Neural cell (in vitro differentiated cells): ENCODE results near the gene KLK11. TPM values are rescaled to one million over a fixed set of nuclear protein-coding genes. Genes with fewer than 3 reads are reported as not detected.

Experiments used
- H2AFZ ChIP-seq: fragments of 200-600, 300-800 bp; sonication (generic), shearing (Covaris generic); 2 replicates; pipeline ENCODE4 v1.6.0; 2014; ENCODE audit warnings: low read depth, mild to moderate bottlenecking, antibody characterized with exemption, low read length, moderate library complexity
- H3F3A ChIP-seq: fragments of 200-600 bp; shearing (Covaris generic); 2 replicates; pipeline ENCODE4 v1.6.1; 2016; ENCODE audit warnings: mild to moderate bottlenecking, moderate library complexity, mixed read lengths, antibody characterized with exemption, low read length; ENCODE audit not compliant: insufficient read depth, poor library complexity, severe bottlenecking
- H3K27ac ChIP-seq: fragments of 200-600, 300-800 bp; sonication (generic), shearing (Covaris generic); 2 replicates; pipeline ENCODE4 v1.5.1; 2014; ENCODE audit warnings: mild to moderate bottlenecking, low read length, moderate library complexity
- H3K27me3 ChIP-seq: fragments of 300-800, 200-600 bp; sonication (generic), shearing (Covaris generic); 2 replicates; pipeline ENCODE4 v1.6.0; 2014; ENCODE audit warnings: mild to moderate bottlenecking, low read depth, low read length, moderate library complexity; ENCODE audit not compliant: insufficient read depth
- H3K36me3 ChIP-seq: fragments of 300-800, 200-600 bp; sonication (generic), shearing (Covaris generic); 2 replicates; pipeline ENCODE4 v1.5.1; 2014; ENCODE audit warnings: mild to moderate bottlenecking, antibody characterized with exemption, low read length, moderate library complexity; ENCODE audit not compliant: insufficient read depth
- H3K4me2 ChIP-seq: fragments of 300-800, 200-600 bp; sonication (generic), shearing (Covaris generic); 2 replicates; pipeline ENCODE4 v1.6.0; 2014; ENCODE audit warnings: mild to moderate bottlenecking, low read length
- H3K4me3 ChIP-seq: fragments of 300-800, 200-600 bp; sonication (generic), shearing (Covaris generic); 2 replicates; pipeline ENCODE4 v1.5.1; 2014; ENCODE audit warnings: mild to moderate bottlenecking, low read length, moderate library complexity
- H3K79me2 ChIP-seq: fragments of 200-600 bp; shearing (Covaris generic); replicated peaks from 2 replicates; pipeline ENCODE4 v1.6.0; 2014; ENCODE audit warnings: mild to moderate bottlenecking, low read length, moderate library complexity; ENCODE audit not compliant: insufficient read depth
- H3K9ac ChIP-seq: fragments of 300-800, 200-600 bp; sonication (generic), shearing (Covaris generic); 2 replicates; pipeline ENCODE4 v1.6.1; 2016; ENCODE audit warnings: mild to moderate bottlenecking, low read length, mixed read lengths
- H3K9me2 ChIP-seq: fragments of 200-600 bp; shearing (Covaris generic); 2 replicates; pipeline ENCODE4 v1.6.1; 2016; ENCODE audit warnings: mild to moderate bottlenecking, low read length, mixed read lengths; ENCODE audit not compliant: insufficient read depth
- H3K9me3 ChIP-seq: fragments of 200-600, 300-800 bp; sonication (generic), shearing (Covaris generic); 2 replicates; pipeline ENCODE4 v1.6.1; 2016; ENCODE audit warnings: mild to moderate bottlenecking, mixed run types, low read length, moderate library complexity, mixed read lengths
- H4K20me1 ChIP-seq: fragments of 200-600 bp; shearing (Covaris generic); 2 replicates; pipeline ENCODE4 v1.6.1; 2016; ENCODE audit warnings: mild to moderate bottlenecking, mixed run types; ENCODE audit not compliant: insufficient read depth
- EP300 ChIP-seq: fragments of 450-650 bp; conservative IDR thresholded peaks from 2 replicates; pipeline ENCODE4 v1.6.1; 2014; ENCODE audit warnings: antibody characterized with exemption, mild to moderate bottlenecking, moderate library complexity; ENCODE audit not compliant: poor library complexity, severe bottlenecking
- EZH2 ChIP-seq: fragments of 200-600, 300-800 bp; shearing (Covaris generic), sonication (generic); IDR thresholded peaks from 2 replicates; pipeline ENCODE4 v1.6.1; 2014; ENCODE audit warnings: antibody characterized with exemption, low read length, borderline replicate concordance, mild to moderate bottlenecking; ENCODE audit not compliant: insufficient read depth, poor library complexity, severe bottlenecking
- MXI1 ChIP-seq: fragments of 450-650 bp; conservative IDR thresholded peaks from 2 replicates; pipeline ENCODE4 v1.6.1; 2014; ENCODE audit warnings: antibody characterized with exemption, mild to moderate bottlenecking; ENCODE audit not compliant: poor library complexity, severe bottlenecking
- POLR2AphosphoS5 ChIP-seq: IDR thresholded peaks from 2 replicates; pipeline ENCODE4 v1.6.1; 2012
- RAD21 ChIP-seq: fragments of 450-650 bp; conservative IDR thresholded peaks from 2 replicates; pipeline ENCODE4 v1.6.1; 2014; ENCODE audit warnings: antibody characterized with exemption, mild to moderate bottlenecking, moderate library complexity
- SMC3 ChIP-seq: fragments of 450-650 bp; conservative IDR thresholded peaks from 2 replicates; pipeline ENCODE4 v1.6.1; 2014; ENCODE audit warnings: antibody characterized with exemption, mild to moderate bottlenecking, moderate library complexity; ENCODE audit not compliant: poor library complexity
- TAF1 ChIP-seq: IDR thresholded peaks from 2 replicates; pipeline ENCODE4 v1.6.1; 2012; ENCODE audit warnings: low read depth
- polyA plus RNA-seq: library from polyadenylated mRNA; depleted of rRNA; stranded (reverse); fragments of >200 nt; gene quantifications from 2 replicates; pipeline ENCODE4 v1.2.3, GENCODE V29; 2014
- TF ChIP-seq, protein P1 (sequence below): fragments of 450-650 bp; IDR thresholded peaks from 2 replicates; pipeline ENCODE4 v1.5.1; 2014; ENCODE audit warnings: antibody characterized with exemption, mild to moderate bottlenecking, moderate library complexity; ENCODE audit not compliant: poor library complexity, severe bottlenecking
- TF ChIP-seq, protein P2 (sequence below): IDR thresholded peaks from 2 replicates; pipeline ENCODE4 v1.6.1; 2012; ENCODE audit warnings: borderline replicate concordance

Gene KLK11
- polyA plus RNA-seq, 1 donor from 2014 or later, result not detected

- no peak for TF ChIP-seq TAF1
- TF ChIP-seq, protein P1, sequence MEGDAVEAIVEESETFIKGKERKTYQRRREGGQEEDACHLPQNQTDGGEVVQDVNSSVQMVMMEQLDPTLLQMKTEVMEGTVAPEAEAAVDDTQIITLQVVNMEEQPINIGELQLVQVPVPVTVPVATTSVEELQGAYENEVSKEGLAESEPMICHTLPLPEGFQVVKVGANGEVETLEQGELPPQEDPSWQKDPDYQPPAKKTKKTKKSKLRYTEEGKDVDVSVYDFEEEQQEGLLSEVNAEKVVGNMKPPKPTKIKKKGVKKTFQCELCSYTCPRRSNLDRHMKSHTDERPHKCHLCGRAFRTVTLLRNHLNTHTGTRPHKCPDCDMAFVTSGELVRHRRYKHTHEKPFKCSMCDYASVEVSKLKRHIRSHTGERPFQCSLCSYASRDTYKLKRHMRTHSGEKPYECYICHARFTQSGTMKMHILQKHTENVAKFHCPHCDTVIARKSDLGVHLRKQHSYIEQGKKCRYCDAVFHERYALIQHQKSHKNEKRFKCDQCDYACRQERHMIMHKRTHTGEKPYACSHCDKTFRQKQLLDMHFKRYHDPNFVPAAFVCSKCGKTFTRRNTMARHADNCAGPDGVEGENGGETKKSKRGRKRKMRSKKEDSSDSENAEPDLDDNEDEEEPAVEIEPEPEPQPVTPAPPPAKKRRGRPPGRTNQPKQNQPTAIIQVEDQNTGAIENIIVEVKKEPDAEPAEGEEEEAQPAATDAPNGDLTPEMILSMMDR, result no peak
- no peak for TF ChIP-seq EP300
- no peak for TF ChIP-seq POLR2AphosphoS5
- TF ChIP-seq, protein P2, sequence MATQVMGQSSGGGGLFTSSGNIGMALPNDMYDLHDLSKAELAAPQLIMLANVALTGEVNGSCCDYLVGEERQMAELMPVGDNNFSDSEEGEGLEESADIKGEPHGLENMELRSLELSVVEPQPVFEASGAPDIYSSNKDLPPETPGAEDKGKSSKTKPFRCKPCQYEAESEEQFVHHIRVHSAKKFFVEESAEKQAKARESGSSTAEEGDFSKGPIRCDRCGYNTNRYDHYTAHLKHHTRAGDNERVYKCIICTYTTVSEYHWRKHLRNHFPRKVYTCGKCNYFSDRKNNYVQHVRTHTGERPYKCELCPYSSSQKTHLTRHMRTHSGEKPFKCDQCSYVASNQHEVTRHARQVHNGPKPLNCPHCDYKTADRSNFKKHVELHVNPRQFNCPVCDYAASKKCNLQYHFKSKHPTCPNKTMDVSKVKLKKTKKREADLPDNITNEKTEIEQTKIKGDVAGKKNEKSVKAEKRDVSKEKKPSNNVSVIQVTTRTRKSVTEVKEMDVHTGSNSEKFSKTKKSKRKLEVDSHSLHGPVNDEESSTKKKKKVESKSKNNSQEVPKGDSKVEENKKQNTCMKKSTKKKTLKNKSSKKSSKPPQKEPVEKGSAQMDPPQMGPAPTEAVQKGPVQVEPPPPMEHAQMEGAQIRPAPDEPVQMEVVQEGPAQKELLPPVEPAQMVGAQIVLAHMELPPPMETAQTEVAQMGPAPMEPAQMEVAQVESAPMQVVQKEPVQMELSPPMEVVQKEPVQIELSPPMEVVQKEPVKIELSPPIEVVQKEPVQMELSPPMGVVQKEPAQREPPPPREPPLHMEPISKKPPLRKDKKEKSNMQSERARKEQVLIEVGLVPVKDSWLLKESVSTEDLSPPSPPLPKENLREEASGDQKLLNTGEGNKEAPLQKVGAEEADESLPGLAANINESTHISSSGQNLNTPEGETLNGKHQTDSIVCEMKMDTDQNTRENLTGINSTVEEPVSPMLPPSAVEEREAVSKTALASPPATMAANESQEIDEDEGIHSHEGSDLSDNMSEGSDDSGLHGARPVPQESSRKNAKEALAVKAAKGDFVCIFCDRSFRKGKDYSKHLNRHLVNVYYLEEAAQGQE, result no peak
- no peak for TF ChIP-seq SMC3
- no peak for TF ChIP-seq EZH2
- no peak for TF ChIP-seq RAD21
- no peak for TF ChIP-seq MXI1
- no peak overlapping the region for H3K4me3 ChIP-seq
- no peak overlapping the region for H3K27ac ChIP-seq
- H2AFZ ChIP-seq, result no peak overlapping the region
- H4K20me1 ChIP-seq, result no peaks in the 10 kb centered on the region
- no peaks in the 10 kb centered on the region for H3K36me3 ChIP-seq
- H3K79me2 ChIP-seq, result no peaks in the 10 kb centered on the region
- no peaks in the 10 kb centered on the region for H3K9me2 ChIP-seq
- no peak overlapping the region for H3K9ac ChIP-seq
- H3K4me2 ChIP-seq, result no peak overlapping the region
- H3K9me3 ChIP-seq, result no peaks in the 10 kb centered on the region
- no peaks in the 10 kb centered on the region for H3F3A ChIP-seq
- no peaks in the 10 kb centered on the region for H3K27me3 ChIP-seq
Observed at GRCh38 chr19:51031220-51031879, 4.9 kb upstream of the KLK11 start.

- no peaks in the 10 kb centered on the region for H3K27me3 ChIP-seq
Observed at GRCh38 chr19:51030631-51031030, 4.2 kb upstream of the KLK11 start.

More at GRCh38 chr19:51030631-51031030, 4.2 kb upstream of the KLK11 start:
- no peak overlapping the region for H3K4me3 ChIP-seq
- no peaks in the 10 kb centered on the region for H4K20me1 ChIP-seq
- H3K27ac ChIP-seq, result no peak overlapping the region
- no peaks in the 10 kb centered on the region for H3K79me2 ChIP-seq
- no peak for TF ChIP-seq EP300
- no peak overlapping the region for H3K9ac ChIP-seq
- no peak overlapping the region for H3K4me2 ChIP-seq
- no peaks in the 10 kb centered on the region for H3F3A ChIP-seq
- no peak overlapping the region for H2AFZ ChIP-seq
- H3K9me3 ChIP-seq, result no peaks in the 10 kb centered on the region
- no peaks in the 10 kb centered on the region for H3K36me3 ChIP-seq
- no peaks in the 10 kb centered on the region for H3K9me2 ChIP-seq
